CD4-positive, alpha-beta T cell (primary cell): Measurements from ENCODE around the gene NSL1. TPM values are rescaled to one million over a fixed set of nuclear protein-coding genes. Genes with fewer than 3 reads are reported as not detected.

Experiments
- ATAC-seq: fragments of 200-7000 bp; cut with Tn5 transposase; one replicate; pipeline ENCODE4 v1.10.0; 2022; ENCODE audit warnings: mild to moderate bottlenecking; ENCODE audit not compliant: poor library complexity
- CTCF ChIA-PET: fragments of 350-600 bp; sonication (Branson Sonifier 250); formaldehyde crosslinking; loops from one replicate; lab custom pipeline; 2021; ENCODE audit warnings: antibody characterized with exemption, inconsistent platforms; lab: Charles Lee
- POLR2A ChIA-PET: fragments of 350-600 bp; sonication (Branson Sonifier 250); formaldehyde crosslinking; loops from one replicate; lab custom pipeline; 2021; ENCODE audit warnings: antibody characterized with exemption, inconsistent platforms; lab: Charles Lee
- DNase-seq, 14 experiments: peaks; one replicate each; pipeline ENCODE4 v3.0.0-alpha.2; 2013 to 2020; ENCODE audit warnings: mixed read lengths in 2 of 14
- H3K27ac ChIP-seq, 2 donors: one replicate each; pipeline versions ENCODE4 v1.5.1 to v1.7.0; 2013; ENCODE audit warnings: low read length in 2 of 2, low read depth in 1 of 2, mild to moderate bottlenecking in 1 of 2
- H3K27me3 ChIP-seq, 2 experiments: 1 replicate in 1 of 2; 2 replicates in 1 of 2; pipeline versions ENCODE4 v1.6.1 to v1.7.0; 2013; ENCODE audit warnings: low read length in 2 of 2, control low read depth in 1 of 2, mild to moderate bottlenecking in 1 of 2, moderate library complexity in 1 of 2; ENCODE audit not compliant: insufficient read depth in 2 of 2, control insufficient read depth in 1 of 2
- H3K36me3 ChIP-seq: one replicate; pipeline ENCODE4 v1.6.1; 2013; ENCODE audit warnings: low read length, control low read depth; ENCODE audit not compliant: insufficient read depth
- H3K4me1 ChIP-seq: one replicate; pipeline ENCODE4 v1.6.1; 2013; ENCODE audit warnings: low read length, control low read depth; ENCODE audit not compliant: insufficient read depth
- H3K4me3 ChIP-seq: one replicate; pipeline ENCODE4 v1.5.1; 2013; ENCODE audit warnings: mild to moderate bottlenecking, low read length, moderate library complexity
- H3K9me3 ChIP-seq, 2 experiments: 1 replicate in 1 of 2; 2 replicates in 1 of 2; pipeline versions ENCODE4 v1.6.1 to v1.7.0; 2013; ENCODE audit warnings: low read length in 2 of 2, mild to moderate bottlenecking in 2 of 2, control low read depth in 1 of 2, moderate library complexity in 1 of 2; ENCODE audit not compliant: control insufficient read depth in 1 of 2, insufficient read depth in 1 of 2
- H3K27ac Mint-ChIP-seq: one replicate; pipeline ENCODE4 v1.8.0; 2020; ENCODE audit warnings: mixed read lengths
- H3K27me3 Mint-ChIP-seq: one replicate; pipeline ENCODE4 v1.8.0; 2021; ENCODE audit warnings: mixed read lengths
- H3K36me3 Mint-ChIP-seq: one replicate; pipeline ENCODE4 v1.8.0; 2021; ENCODE audit warnings: low read depth, mixed read lengths
- H3K4me1 Mint-ChIP-seq: one replicate; pipeline ENCODE4 v1.8.0; 2021; ENCODE audit warnings: low read depth, mixed read lengths
- H3K4me3 Mint-ChIP-seq: one replicate; pipeline ENCODE4 v1.8.0; 2020; ENCODE audit warnings: mild to moderate bottlenecking, mixed read lengths
- H3K9me3 Mint-ChIP-seq: one replicate; pipeline ENCODE4 v1.8.0; 2020; ENCODE audit warnings: mixed read lengths
- CTCF ChIP-seq: fragments of 200-600 bp; IDR thresholded peaks from one replicate; pipeline ENCODE4 v1.8.0; 2022; ENCODE audit warnings: antibody characterized with exemption, mild to moderate bottlenecking
- intact Hi-C, 2 experiments: fragments of 100-400 bp; cut with DNase I in 1 of 2; cut with micrococcal nuclease in 1 of 2; formaldehyde crosslinking; loops; one replicate each; pipeline versions ENCODE4 v1.15.1 to v1.9.0; 2023 to 2025; cut with DNase I, micrococcal nuclease
- total RNA-seq, 174 experiments: library from RNA in 2 of 174; stranded (reverse) in 2 of 174; gene quantifications; one replicate each; pipeline ENCODE4 v1.2.3 and lab custom pipeline; 2021 to 2026

Gene NSL1
- total RNA-seq, 2 experiments from 2014 or later: 14.1 to 15.7 TPM

- intact Hi-C loops: loop anchor here in 1 of 2 experiments (5.0 kb wide), 1 partner anchor 34 kb away; no protein-coding TSS in a partner anchor
- H3K27me3 Mint-ChIP-seq: no peaks in the 10 kb centered on the region
- TF ChIP-seq CTCF: no peak
- ATAC-seq (no peak), DNase-seq (no peak)
- H3K27ac Mint-ChIP-seq: peak overlapping the region; percentile 78
- no peaks in the 10 kb centered on the region for H3K9me3 Mint-ChIP-seq
- peaks cover 51% of the 10 kb centered on the region for H3K4me1 Mint-ChIP-seq
- CTCF ChIA-PET: interaction anchor here (1.0 to 1.2 kb wide), 2 partner anchors 10 to 53 kb away, joined by 3 to 4 read pairs; no protein-coding TSS in a partner anchor
- peaks cover 6% of the 10 kb centered on the region for H3K36me3 Mint-ChIP-seq
- no peaks in the 10 kb centered on the region for H3K36me3 ChIP-seq
- H3K4me1 ChIP-seq: peaks cover 29% of the 10 kb centered on the region
- peak overlapping the region; percentile 68 for H3K4me3 Mint-ChIP-seq
- no peaks in the 10 kb centered on the region for H3K9me3 ChIP-seq
- H3K4me3 ChIP-seq: no peak overlapping the region
- POLR2A ChIA-PET: interaction anchor here (1.0 to 2.4 kb wide), 6 partner anchors 9 to 104 kb away, joined by 3 to 18 read pairs (median 6); partner anchors contain the start of genes FLVCR1, NSL1 and TATDN3
- H3K27ac ChIP-seq: peak overlapping the region in 1 of 2 donors; percentile 38
- H3K27me3 ChIP-seq: no peaks in the 10 kb centered on the region
Observed at GRCh38 chr1:212753749-212754148, 37.8 kb downstream of the NSL1 start.

- peaks cover 5% of the 10 kb centered on the region for H3K36me3 Mint-ChIP-seq
- no peak for TF ChIP-seq CTCF
- H3K9me3 Mint-ChIP-seq: no peaks in the 10 kb centered on the region
- H3K4me1 Mint-ChIP-seq: peaks cover 51% of the 10 kb centered on the region
- Histone ChIP-seq H3K36me3 (no peaks in the 10 kb centered on the region), H3K4me1 (peaks cover 29% of the 10 kb centered on the region), H3K9me3 (no peaks in the 10 kb centered on the region), H3K27me3 (no peaks in the 10 kb centered on the region), H3K4me3 (peak overlapping the region; percentile 15), H3K27ac (peak overlapping the region; percentile 13 to 38)
- DNase-seq: peak in 2 of 14 experiments; percentile 25 to 40
- ATAC-seq: peak; percentile 25
- ChIA-PET CTCF (interaction anchor here (1.0 to 1.5 kb wide), 3 partner anchors 9 to 88 kb away, joined by 3 to 4 read pairs (median 4); no protein-coding TSS in a partner anchor), POLR2A (interaction anchor here (0.6 to 2.4 kb wide), 2 partner anchors 9 to 16 kb away, joined by 4 to 18 read pairs; no protein-coding TSS in a partner anchor)
- intact Hi-C loops: loop anchor here in 1 of 2 experiments (5.0 kb wide), 1 partner anchor 34 kb away; no protein-coding TSS in a partner anchor
- H3K4me3 Mint-ChIP-seq: peak overlapping the region; percentile 69
- H3K27ac Mint-ChIP-seq: peak overlapping the region; percentile 78
- no peaks in the 10 kb centered on the region for H3K27me3 Mint-ChIP-seq
Observed at GRCh38 chr1:212752934-212753497, 38.6 kb downstream of the NSL1 start.

GRCh38 chr1:212752252-212752933 is 39.2 kb downstream of the NSL1 start:
- Mint-ChIP-seq H3K27me3 (no peaks in the 10 kb centered on the region), H3K36me3 (peaks cover 5% of the 10 kb centered on the region), H3K9me3 (no peaks in the 10 kb centered on the region), H3K4me1 (peaks cover 51% of the 10 kb centered on the region), H3K4me3 (peak overlapping the region; percentile 69), H3K27ac (peak overlapping the region; percentile 78)
- ChIA-PET CTCF (interaction anchor here (1.5 kb wide), 1 partner anchor 87 kb away, joined by 4 read pairs; no protein-coding TSS in a partner anchor), POLR2A (interaction anchor here (0.6 to 2.4 kb wide), 3 partner anchors 8 to 39 kb away, joined by 4 to 18 read pairs (median 4); no protein-coding TSS in a partner anchor)
- no peaks in the 10 kb centered on the region for H3K36me3 ChIP-seq
- H3K27ac ChIP-seq: peak overlapping the region; percentile 13 to 38
- no peak for TF ChIP-seq CTCF
- intact Hi-C loops: loop anchor here in 1 of 2 experiments (5.0 kb wide), 1 partner anchor 35 kb away; no protein-coding TSS in a partner anchor
- H3K9me3 ChIP-seq: no peaks in the 10 kb centered on the region
- H3K4me3 ChIP-seq: no peak overlapping the region
- no peaks in the 10 kb centered on the region for H3K27me3 ChIP-seq
- DNase-seq (peak in 2 of 14 experiments; percentile 38 to 41), ATAC-seq (no peak)
- peaks cover 29% of the 10 kb centered on the region for H3K4me1 ChIP-seq
